Putamen (tissue), 1 donor: ENCODE results near the gene KLHL42.
"Not testable (repeated sequence)": the region's sequence is repeated elsewhere in the genome, so short reads cannot be mapped to it uniquely, and the experiment has no call there.

Experiments used
- DNase-seq: peaks from one replicate; pipeline ENCODE4 v3.0.0-alpha.2; 2016; ENCODE audit warnings: low spot score

KLHL42 gene, protein sequence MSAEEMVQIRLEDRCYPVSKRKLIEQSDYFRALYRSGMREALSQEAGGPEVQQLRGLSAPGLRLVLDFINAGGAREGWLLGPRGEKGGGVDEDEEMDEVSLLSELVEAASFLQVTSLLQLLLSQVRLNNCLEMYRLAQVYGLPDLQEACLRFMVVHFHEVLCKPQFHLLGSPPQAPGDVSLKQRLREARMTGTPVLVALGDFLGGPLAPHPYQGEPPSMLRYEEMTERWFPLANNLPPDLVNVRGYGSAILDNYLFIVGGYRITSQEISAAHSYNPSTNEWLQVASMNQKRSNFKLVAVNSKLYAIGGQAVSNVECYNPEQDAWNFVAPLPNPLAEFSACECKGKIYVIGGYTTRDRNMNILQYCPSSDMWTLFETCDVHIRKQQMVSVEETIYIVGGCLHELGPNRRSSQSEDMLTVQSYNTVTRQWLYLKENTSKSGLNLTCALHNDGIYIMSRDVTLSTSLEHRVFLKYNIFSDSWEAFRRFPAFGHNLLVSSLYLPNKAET

DNA sequence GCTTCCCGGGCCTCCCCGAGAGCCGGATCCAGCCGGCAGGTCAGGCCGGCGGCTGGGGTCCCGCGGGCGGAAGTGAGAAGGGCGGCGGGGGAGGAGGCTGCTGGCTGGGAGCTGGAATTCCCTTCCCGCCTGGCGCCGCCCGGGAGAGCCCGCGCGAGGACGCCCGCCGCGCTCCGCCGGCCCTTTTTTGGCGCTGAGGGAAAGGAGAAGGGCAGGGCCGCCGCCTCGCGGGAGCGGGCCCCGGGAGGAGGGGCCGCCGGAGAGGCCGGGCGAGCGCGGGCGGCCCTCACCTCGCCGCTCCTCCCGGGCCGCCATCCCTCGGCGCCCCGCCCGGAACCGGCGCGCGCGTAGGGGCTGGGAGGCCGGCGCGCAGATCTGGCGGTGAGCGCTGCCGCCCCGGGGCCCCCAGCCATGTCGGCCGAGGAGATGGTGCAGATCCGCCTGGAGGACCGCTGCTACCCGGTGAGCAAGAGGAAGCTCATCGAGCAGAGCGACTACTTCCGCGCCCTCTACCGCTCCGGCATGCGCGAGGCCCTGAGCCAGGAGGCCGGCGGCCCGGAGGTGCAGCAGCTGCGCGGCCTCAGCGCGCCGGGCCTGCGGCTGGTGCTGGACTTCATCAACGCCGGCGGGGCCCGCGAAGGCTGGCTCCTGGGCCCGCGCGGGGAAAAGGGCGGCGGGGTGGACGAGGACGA is at the start of gene KLHL42, which contains the start of gene MANSC4:
Gene KLHL42 (plus strand): TSS at position 314 of the 692 bp plus-strand sequence. CDS start 98 bp downstream, at position 412.
Gene MANSC4 (minus strand): TSS at position 317 of the 692 bp plus-strand sequence. CDS start 8,960 bp downstream, outside the sequence.
- DNase-seq: peak; percentile 79

DNA sequence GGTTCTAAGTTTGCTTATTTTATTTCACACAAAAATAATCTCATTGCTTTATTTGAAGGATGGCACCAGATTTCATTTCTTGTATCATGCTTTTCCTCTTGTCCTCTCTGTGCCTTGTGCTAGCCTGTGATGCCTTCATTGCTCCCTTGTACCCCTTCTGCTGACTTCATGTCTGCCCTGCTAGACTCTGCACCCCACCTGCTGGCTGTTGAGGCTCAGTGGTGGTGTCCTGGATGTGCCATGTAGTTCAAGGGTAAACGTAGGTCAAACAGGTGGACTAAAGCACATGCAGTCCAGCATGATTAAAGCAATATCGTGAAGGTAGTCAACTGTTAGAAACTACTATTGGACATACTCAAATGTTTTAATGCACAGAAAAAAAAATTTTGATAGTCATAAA is 47.8 kb upstream of the KLHL42 start:
- DNase-seq: no peak

- no peak for DNase-seq
These were observed 46.9 kb upstream of the KLHL42 start for GRCh38 chr12:27733052-27733656.

- no peak for DNase-seq
These were observed 46.2 kb upstream of the KLHL42 start for GRCh38 chr12:27733791-27734190.

- DNase-seq: not testable (repeated sequence)
These were observed 45.7 kb upstream of the KLHL42 start for GRCh38 chr12:27734321-27734720.

GRCh38 chr12:27743601-27744000 is 36.4 kb upstream of the KLHL42 start:
- DNase-seq: no peak

DNA sequence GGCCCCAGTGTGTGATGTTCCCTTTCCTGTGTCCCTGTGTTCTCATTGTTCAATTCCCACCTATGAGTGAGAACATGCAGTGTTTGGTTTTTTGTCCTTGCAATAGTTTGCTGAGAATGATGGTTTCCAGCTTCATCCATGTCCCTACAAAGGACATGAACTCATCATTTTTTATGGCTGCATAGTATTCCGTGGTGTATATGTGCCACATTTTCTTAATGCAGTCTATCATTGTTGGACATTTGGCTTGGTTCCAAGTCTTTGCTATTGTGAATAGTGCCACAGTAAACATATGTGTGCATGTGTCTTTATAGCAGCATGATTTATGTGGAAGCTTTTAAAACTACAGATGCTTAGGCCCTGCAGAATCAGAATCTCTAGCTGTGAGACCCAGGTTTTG is 34.3 kb upstream of the KLHL42 start:
- not testable (repeated sequence) for DNase-seq

- DNase-seq: no peak
These were observed 32.8 kb upstream of the KLHL42 start for GRCh38 chr12:27747111-27747820.

- peak; percentile 5 for DNase-seq
These were observed 28.5 kb upstream of the KLHL42 start for GRCh38 chr12:27751386-27752047.

DNA sequence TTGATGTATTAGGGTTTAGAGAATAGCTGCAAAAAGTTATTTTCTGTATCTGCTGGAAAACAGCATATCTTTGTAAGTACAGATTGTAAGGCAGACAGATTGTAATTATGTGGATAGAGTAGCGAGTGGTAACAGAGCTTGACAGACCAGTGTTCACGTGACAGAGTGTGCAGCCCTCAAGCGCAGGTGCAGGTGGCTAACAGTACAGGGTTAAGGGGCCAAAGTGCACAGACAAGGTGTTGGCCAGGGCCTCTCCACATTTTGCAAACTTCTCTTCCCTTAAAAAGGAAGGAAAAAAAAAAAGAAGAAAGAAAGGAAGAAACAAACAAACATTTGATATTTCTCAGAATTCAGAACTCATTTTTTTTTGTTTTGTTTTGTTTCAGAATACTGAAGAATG is 25.2 kb upstream of the KLHL42 start:
- DNase-seq: no peak

DNA sequence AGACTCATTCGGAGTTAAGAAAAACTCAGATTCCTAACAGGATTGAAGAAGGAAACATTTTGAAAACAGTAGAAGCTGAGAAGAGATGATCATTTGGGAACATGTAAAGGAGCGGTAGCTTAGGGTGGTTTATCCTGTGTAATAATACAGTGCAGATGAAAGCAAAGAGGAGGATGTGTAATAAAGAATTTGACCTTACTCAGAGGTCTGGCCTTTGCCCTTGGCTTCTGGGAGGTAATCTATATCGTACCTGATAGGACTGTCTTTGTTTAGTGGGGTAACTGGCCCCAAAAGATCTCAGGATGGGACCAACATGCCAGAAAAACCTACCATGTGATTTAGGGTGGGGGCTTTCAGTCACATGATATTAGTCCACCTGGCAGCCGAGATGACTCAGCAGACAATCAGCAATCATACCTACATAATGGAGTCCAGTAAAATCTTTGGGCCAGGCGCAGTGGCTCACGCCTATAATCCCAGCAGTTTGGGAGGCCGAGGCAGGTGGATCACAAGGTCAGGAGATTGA is 23.3 kb upstream of the KLHL42 start:
- DNase-seq: no peak

DNA sequence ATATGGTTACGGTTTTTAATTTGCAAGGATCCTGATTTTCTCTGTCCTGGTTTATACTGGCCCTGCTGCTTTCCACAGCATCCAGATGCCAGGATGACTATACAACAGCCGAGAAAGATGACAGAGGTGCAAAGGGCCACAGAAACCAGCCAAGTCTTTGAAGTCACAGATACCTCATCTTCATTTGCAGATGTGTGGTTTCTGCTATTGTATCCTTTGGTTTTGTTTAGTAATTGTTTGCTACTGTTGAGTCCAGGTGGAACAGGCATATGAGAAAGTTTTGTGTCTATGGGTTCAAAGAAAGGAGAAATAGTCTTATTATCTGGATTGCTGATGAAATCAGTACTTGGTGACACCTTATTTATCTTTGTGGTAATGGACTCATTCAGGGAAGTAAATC is 17.3 kb upstream of the KLHL42 start:
- DNase-seq: no peak

DNA sequence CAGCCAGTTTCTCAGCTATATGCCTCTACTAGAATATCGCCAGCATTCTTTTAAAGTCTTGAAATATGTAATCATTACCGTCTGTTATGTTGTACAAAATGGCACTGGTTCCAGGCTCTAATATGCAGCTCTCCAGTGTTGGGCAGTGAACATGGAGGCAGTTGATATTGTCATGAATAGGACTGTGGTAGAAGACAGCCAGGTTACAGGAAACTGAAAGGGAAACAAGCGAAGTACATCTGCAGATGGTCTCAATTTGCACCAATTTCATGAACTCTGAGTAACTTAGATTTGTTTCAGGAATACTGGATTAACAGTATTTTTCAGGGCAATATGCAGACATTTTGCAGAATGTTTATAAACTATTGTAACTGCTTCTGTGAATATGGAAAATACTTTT is 13.4 kb upstream of the KLHL42 start:
- no peak for DNase-seq

DNA sequence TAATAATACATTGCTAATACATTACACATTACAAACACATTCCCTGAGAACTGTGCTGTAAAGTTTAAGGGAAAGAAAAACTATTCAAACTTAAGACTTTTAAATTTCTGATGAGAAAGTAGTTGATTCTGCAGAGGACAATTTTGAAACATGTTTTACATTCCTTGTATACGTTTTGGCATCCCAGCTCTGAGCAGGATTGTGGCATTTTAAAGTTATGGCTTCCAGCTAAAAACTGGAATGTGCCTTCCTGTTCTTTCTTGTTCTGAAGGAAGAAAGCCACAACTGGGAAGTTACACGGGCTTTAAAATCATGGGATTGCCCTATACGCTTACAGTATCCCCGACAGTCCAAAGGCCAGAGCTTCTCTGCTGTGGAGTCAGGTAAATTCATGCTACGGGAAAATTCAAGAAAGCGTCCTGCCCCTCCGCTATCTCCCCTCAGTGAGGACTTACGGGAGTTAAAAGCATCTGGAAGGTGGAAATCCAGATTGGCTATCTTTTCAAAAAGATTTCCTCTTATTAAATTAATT is 10.8 kb upstream of the KLHL42 start:
- DNase-seq: no peak

DNA sequence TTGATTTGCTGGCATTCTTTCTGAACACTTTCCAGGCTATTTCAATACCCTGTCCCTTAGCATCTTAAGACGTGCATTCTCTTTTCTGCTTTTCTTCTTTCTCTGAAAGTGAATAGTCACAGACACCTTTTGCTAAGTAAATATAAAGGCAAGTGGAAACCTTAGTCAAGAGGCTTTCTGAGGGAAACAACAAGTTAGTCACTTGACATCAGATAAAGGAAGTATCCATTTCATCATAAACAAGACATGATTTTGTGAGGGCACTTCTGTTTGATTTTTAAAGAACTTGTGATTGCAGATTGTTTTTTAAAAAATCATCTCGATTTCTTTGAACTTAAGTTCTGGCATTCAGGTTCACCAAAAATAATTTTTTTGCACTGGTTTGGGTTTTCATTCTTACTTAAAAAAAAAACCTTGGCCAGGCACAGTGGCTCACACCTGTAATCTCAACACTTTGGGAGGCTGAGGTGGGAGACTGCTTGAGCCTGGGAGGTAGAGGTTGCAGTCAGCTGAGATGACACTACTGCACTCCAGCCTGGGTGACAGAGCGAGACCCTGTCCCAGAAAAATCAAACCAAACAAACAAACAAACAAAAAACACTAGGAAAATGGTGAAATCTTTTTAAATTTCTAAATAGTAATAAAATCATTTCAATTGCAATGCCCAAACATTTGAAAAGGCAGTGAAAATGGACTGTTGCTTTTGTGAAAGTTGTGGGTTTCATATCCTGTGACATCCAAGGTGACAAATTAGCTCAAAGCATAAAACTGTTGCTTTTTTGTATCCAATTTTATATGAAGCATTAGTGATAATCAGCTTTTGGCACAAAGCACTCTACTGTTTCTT is 8.3 kb upstream of the KLHL42 start:
- DNase-seq: no peak

- no peak for DNase-seq
These were observed 7.5 kb upstream of the KLHL42 start for GRCh38 chr12:27772328-27773049.

GRCh38 chr12:27777141-27777540 is 2.9 kb upstream of the KLHL42 start:
- peak; percentile 59 for DNase-seq

DNA sequence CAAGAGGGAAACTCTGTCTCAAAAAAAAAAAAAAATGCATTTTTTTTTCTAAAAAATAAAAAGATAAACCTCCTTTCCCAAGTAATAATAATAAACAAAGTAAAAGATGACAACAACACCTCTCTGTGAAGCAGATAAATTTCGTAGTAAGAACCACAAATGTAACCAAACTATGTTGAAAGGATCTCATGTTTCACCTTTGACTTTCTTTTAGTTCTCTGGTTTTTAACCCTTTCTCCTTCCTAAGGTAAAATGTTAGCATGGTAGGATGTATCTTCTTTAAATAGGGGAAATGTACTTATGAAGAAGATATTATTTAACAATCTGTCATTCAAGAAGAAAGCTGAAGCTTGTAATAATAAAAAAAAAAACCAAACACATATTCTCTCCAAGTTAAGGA is 1.8 kb upstream of the KLHL42 start:
- DNase-seq: no peak

DNA sequence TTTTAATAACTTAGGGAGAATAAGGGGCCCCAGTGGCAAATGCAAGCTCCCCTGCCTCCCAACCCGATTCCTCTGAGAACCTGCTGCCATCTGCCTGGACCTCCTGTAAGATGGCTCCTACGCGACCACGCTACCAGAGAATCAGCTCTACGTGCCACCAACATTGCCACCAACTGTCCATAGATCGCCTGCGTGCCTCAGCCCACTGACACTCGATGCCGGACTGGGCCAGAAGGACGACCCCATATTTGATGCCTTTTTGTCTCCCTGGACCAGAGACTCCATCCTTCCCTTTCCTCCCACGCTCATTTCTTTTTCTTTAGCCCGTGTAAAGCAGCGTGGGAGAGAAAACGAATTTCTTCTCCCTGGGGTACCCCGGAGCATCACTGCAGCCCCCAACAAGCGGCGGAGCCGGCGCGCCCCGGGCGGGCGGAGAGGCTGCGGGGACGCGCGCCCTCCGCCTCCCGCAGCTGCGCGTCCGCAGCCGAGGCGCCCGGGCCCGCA is 565 bp upstream of the KLHL42 start:
- no peak for DNase-seq
